ACC112 (cell line): Measurements from ENCODE around the gene SGMS1.

ENCODE experiments used
- H2AFZ ChIP-seq: fragments of 200-600 bp; sonication (generic); one replicate; pipeline ENCODE4 v1.6.0; 2017; ENCODE audit warnings: antibody characterized with exemption, low read length; ENCODE audit not compliant: unreplicated experiment
- H3K27ac ChIP-seq: fragments of 200-600 bp; sonication (generic); 2 replicates; pipeline ENCODE4 v1.5.1; 2014; ENCODE audit warnings: low read depth, mild to moderate bottlenecking, antibody characterized with exemption, low read length, moderate library complexity
- H3K27me3 ChIP-seq: fragments of 200-600 bp; sonication (generic); 2 replicates; pipeline ENCODE4 v1.6.1; 2014; ENCODE audit warnings: mild to moderate bottlenecking, antibody characterized with exemption, low read length, moderate library complexity, mixed read lengths; ENCODE audit not compliant: insufficient read depth
- H3K36me3 ChIP-seq: fragments of 200-600 bp; sonication (generic); 2 replicates; pipeline ENCODE4 v1.6.1; 2016; ENCODE audit warnings: mild to moderate bottlenecking, antibody characterized with exemption, low read length, moderate library complexity, mixed read lengths; ENCODE audit not compliant: insufficient read depth
- H3K4me1 ChIP-seq: fragments of 200-600 bp; sonication (generic); one replicate; pipeline ENCODE4 v1.6.1; 2016; ENCODE audit warnings: low read length, mixed read lengths; ENCODE audit not compliant: insufficient read depth, unreplicated experiment, control insufficient read depth
- H3K4me3 ChIP-seq: fragments of 200-600 bp; sonication (generic); 2 replicates; pipeline ENCODE4 v1.5.1; 2014; ENCODE audit warnings: mild to moderate bottlenecking, low read depth, low read length
- H3K79me2 ChIP-seq: fragments of 200-600 bp; sonication (generic); one replicate; pipeline ENCODE4 v1.6.0; 2016; ENCODE audit warnings: low read length; ENCODE audit not compliant: control insufficient read depth, unreplicated experiment, insufficient read depth

Gene SGMS1

GRCh38 chr10:50387007-50387731, 236.6 kb downstream of the SGMS1 start:
- H3K27ac ChIP-seq = no peak overlapping the region
- peaks cover 46% of the 10 kb centered on the region for H3K79me2 ChIP-seq
- H3K4me3 ChIP-seq = no peak overlapping the region
- no peaks in the 10 kb centered on the region for H3K4me1 ChIP-seq
- no peak overlapping the region for H2AFZ ChIP-seq
- H3K27me3 ChIP-seq = no peaks in the 10 kb centered on the region
- H3K36me3 ChIP-seq = no peaks in the 10 kb centered on the region

DNA sequence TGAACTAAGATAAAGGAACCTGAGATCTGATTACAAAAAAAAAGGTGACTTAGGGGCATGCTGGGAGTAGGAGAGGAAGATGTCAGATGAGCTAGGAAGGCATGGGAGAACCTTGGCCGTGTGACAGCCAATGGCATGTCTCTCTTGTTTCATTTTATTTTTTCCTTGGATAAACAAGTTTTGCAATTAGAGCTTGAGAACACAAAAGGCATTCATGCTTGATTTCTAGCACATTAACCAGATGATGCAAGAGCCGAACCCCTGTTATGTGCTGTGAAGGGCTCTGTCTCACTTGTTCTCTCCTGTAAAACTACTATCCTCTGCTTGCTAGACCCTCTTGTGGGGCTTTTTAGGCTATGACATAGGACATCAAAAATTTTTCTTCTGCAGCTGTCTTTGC, 238.1 kb downstream of the SGMS1 start:
- Histone ChIP-seq H3K27ac (no peak overlapping the region), H3K4me3 (no peak overlapping the region), H3K79me2 (peaks cover 47% of the 10 kb centered on the region), H3K4me1 (peaks cover 8% of the 10 kb centered on the region), H3K27me3 (no peaks in the 10 kb centered on the region), H2AFZ (no peak overlapping the region), H3K36me3 (no peaks in the 10 kb centered on the region)

DNA sequence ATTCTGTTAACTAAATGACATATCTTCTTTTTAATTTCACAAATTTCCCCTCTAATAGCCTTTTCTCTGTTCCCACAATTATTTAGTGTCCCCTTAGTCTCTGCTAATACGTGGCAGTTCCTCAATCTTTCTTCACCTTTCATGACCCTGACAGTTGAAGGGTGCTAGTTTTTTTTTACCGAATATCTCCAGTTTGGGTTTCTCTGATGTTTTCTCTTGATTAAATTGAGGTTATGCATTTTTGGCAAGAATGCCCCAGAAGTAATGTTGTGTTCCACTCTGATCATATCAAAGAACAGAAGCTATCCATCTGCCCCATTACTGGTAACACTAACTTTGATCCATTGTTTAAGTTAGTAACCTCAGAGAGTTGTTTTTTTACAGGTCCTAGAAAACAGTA, 238.9 kb downstream of the SGMS1 start:
- H3K4me1 ChIP-seq = peaks cover 8% of the 10 kb centered on the region
- H3K36me3 ChIP-seq = no peaks in the 10 kb centered on the region
- no peak overlapping the region for H3K27ac ChIP-seq
- no peaks in the 10 kb centered on the region for H3K27me3 ChIP-seq
- H3K79me2 ChIP-seq = peaks cover 45% of the 10 kb centered on the region
- H3K4me3 ChIP-seq = no peak overlapping the region
- H2AFZ ChIP-seq = no peak overlapping the region

DNA sequence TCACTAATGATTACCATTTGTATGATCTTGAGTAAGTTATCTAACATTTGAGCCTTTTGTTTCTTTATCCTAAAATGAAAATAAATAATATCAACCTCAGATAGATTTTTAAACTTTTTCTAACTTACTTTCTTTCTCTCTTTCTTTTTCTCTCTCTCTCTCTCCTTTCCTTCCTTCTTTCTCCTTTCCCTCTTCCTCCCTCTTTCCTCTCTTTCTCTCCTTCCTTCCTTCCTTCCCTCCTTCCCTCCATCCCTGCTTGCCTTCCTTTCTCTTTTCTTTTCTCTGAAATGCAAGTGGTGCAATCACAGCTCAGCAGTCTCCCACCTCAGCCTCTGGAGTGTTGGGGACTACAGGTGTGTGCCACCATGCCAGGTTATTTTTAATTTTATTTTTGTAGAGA, 239.5 kb downstream of the SGMS1 start:
- no peak overlapping the region for H3K27ac ChIP-seq
- H3K4me1 ChIP-seq = peaks cover 11% of the 10 kb centered on the region
- no peak overlapping the region for H2AFZ ChIP-seq
- H3K4me3 ChIP-seq = no peak overlapping the region
- peaks cover 45% of the 10 kb centered on the region for H3K79me2 ChIP-seq
- H3K27me3 ChIP-seq = no peaks in the 10 kb centered on the region
- no peaks in the 10 kb centered on the region for H3K36me3 ChIP-seq

- Histone ChIP-seq H3K4me1 (peaks cover 11% of the 10 kb centered on the region), H3K27ac (no peak overlapping the region), H3K36me3 (no peaks in the 10 kb centered on the region), H2AFZ (no peak overlapping the region), H3K4me3 (no peak overlapping the region), H3K27me3 (no peaks in the 10 kb centered on the region), H3K79me2 (peaks cover 42% of the 10 kb centered on the region)
Observed at GRCh38 chr10:50382576-50383023, 241.2 kb downstream of the SGMS1 start.

GRCh38 chr10:50381642-50382041, 242.1 kb downstream of the SGMS1 start:
- H3K36me3 ChIP-seq = no peaks in the 10 kb centered on the region
- H3K4me3 ChIP-seq = no peak overlapping the region
- H3K27me3 ChIP-seq = no peaks in the 10 kb centered on the region
- H3K79me2 ChIP-seq = peaks cover 38% of the 10 kb centered on the region
- no peak overlapping the region for H2AFZ ChIP-seq
- no peak overlapping the region for H3K27ac ChIP-seq
- H3K4me1 ChIP-seq = peaks cover 11% of the 10 kb centered on the region

DNA sequence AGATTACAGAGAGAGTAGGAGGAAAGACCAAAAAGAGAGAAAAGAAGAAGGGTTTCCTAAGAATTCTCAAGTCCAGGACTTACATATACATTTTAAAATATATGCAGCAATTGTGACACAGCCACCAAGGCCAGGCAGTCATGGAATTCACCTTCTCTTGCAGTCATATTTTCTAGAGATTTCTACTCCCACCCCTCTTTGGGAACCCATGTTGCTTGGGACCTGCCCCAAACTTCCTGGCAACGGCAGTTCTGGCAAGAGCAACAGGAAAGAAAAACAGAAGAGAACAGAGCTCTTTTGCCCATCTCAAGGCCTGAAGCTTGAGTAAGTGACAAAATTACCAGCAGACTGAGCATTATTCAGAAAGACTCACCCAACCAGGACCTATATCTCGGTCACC, 244.1 kb downstream of the SGMS1 start:
- no peak overlapping the region for H2AFZ ChIP-seq
- no peaks in the 10 kb centered on the region for H3K27me3 ChIP-seq
- H3K27ac ChIP-seq = no peak overlapping the region
- no peak overlapping the region for H3K4me3 ChIP-seq
- peaks cover 36% of the 10 kb centered on the region for H3K79me2 ChIP-seq
- peaks cover 11% of the 10 kb centered on the region for H3K4me1 ChIP-seq
- no peaks in the 10 kb centered on the region for H3K36me3 ChIP-seq

DNA sequence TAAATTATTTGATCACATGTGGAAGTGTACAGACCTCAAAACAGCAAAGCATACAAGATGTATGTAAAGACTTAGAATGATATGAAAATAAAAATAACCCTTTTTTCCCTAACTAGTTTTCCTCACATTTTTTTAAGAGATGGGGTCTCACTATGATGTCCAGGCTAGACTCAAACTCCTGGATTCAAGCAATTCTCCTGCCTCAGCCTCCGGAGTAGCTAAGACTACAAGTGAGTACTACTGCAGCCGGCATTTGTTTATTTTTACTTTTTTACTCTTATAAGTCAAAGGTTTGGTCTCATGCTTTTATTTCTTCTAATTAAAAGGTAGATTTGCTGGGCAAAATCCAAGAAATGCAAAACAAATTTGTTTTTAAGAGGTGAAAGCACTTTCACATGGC, 248.0 kb downstream of the SGMS1 start:
- peaks cover 36% of the 10 kb centered on the region for H3K79me2 ChIP-seq
- no peak overlapping the region for H3K27ac ChIP-seq
- no peaks in the 10 kb centered on the region for H3K36me3 ChIP-seq
- no peak overlapping the region for H3K4me3 ChIP-seq
- no peaks in the 10 kb centered on the region for H3K27me3 ChIP-seq
- no peak overlapping the region for H2AFZ ChIP-seq
- peaks cover 4% of the 10 kb centered on the region for H3K4me1 ChIP-seq

GRCh38 chr10:50375051-50375452, 248.7 kb downstream of the SGMS1 start:
- peaks cover 4% of the 10 kb centered on the region for H3K4me1 ChIP-seq
- no peaks in the 10 kb centered on the region for H3K27me3 ChIP-seq
- H3K79me2 ChIP-seq = peaks cover 31% of the 10 kb centered on the region
- no peaks in the 10 kb centered on the region for H3K36me3 ChIP-seq
- H3K27ac ChIP-seq = no peak overlapping the region
- no peak overlapping the region for H3K4me3 ChIP-seq
- H2AFZ ChIP-seq = no peak overlapping the region

DNA sequence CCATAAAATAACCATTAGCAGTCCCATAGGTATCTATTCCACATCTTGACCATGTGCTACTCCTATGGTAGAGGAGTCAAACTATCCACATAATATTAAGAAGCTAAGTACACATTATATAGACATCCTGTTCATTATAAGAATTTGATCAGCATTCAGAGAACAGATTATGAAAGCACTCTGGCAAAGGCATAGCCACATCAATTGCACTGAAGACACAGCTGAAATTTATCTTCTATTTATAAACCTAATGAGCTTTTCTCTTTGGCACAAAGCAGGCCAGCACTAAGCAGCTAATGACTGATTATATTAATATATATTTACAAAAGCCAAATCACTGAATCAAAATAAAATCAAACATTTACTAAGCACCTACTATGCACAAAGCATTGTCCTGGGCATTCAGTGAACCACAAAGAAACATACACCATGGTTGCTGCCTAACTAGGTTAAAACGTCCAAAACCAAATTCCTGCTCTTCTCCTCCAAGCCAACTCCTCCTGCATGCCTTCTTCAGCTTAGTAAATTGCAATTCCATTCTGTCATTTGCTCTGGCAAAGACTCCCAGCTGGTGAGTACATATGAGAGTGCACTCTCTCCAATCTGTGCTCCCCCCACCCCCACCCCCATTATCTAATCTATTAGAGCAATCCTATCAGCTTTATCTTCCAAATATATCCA, 249.8 kb downstream of the SGMS1 start:
- no peaks in the 10 kb centered on the region for H3K36me3 ChIP-seq
- H3K27ac ChIP-seq = no peak overlapping the region
- H2AFZ ChIP-seq = no peak overlapping the region
- H3K4me3 ChIP-seq = no peak overlapping the region
- peaks cover 4% of the 10 kb centered on the region for H3K4me1 ChIP-seq
- H3K79me2 ChIP-seq = peaks cover 36% of the 10 kb centered on the region
- H3K27me3 ChIP-seq = no peaks in the 10 kb centered on the region

GRCh38 chr10:50369931-50370330, 253.8 kb downstream of the SGMS1 start:
- no peak overlapping the region for H2AFZ ChIP-seq
- H3K27me3 ChIP-seq = no peaks in the 10 kb centered on the region

More at GRCh38 chr10:50369931-50370330, 253.8 kb downstream of the SGMS1 start:
- peaks cover 30% of the 10 kb centered on the region for H3K79me2 ChIP-seq
- H3K4me1 ChIP-seq = peaks cover 4% of the 10 kb centered on the region
- no peak overlapping the region for H3K27ac ChIP-seq
- no peaks in the 10 kb centered on the region for H3K36me3 ChIP-seq
- H3K4me3 ChIP-seq = no peak overlapping the region
